HEK293 (cell line): Measurements from ENCODE around the gene XRCC6.

Source experiments
- BCL11B ChIP-seq: fragments of 450-650 bp; formaldehyde crosslinking; IDR thresholded peaks from 2 replicates; pipeline ENCODE4 v1.5.1; 2016; ENCODE audit warnings: low read depth, missing biosample characterization, missing genetic modification characterization
- CTCF ChIP-seq: fragments of 450-650 bp; formaldehyde crosslinking; IDR thresholded peaks from 2 replicates; pipeline ENCODE4 v1.5.1; 2016; ENCODE audit warnings: missing biosample characterization, missing genetic modification characterization
- FEZF1 ChIP-seq: fragments of 450-650 bp; formaldehyde crosslinking; IDR thresholded peaks from 2 replicates; pipeline ENCODE4 v1.5.1; 2016; ENCODE audit warnings: missing biosample characterization, missing genetic modification characterization
- GLI4 ChIP-seq: fragments of 450-650 bp; formaldehyde crosslinking; IDR thresholded peaks from 2 replicates; pipeline ENCODE4 v1.5.1; 2016; ENCODE audit warnings: missing biosample characterization, missing genetic modification characterization
- GLIS1 ChIP-seq: fragments of 450-650 bp; formaldehyde crosslinking; IDR thresholded peaks from 2 replicates; pipeline ENCODE4 v1.5.1; 2016; ENCODE audit warnings: missing biosample characterization, missing genetic modification characterization
- HIC1 ChIP-seq: fragments of 450-650 bp; formaldehyde crosslinking; IDR thresholded peaks from 2 replicates; pipeline ENCODE4 v1.5.1; 2016; ENCODE audit warnings: missing biosample characterization, missing genetic modification characterization
- HOXC10 ChIP-seq: sonication (generic); formaldehyde crosslinking; IDR thresholded peaks from 2 replicates; pipeline ENCODE4 v1.8.1; 2023; ENCODE audit warnings: mild to moderate bottlenecking, missing genetic modification reagents
- KLF9 ChIP-seq: fragments of 450-650 bp; formaldehyde crosslinking; IDR thresholded peaks from 2 replicates; pipeline ENCODE4 v1.5.1; 2016; ENCODE audit warnings: missing biosample characterization, missing genetic modification characterization, low read depth
- MYNN ChIP-seq: fragments of 450-650 bp; formaldehyde crosslinking; IDR thresholded peaks from 2 replicates; pipeline ENCODE4 v1.5.1; 2016; ENCODE audit warnings: missing biosample characterization, missing genetic modification characterization, borderline replicate concordance
- PRDM4 ChIP-seq: fragments of 450-650 bp; formaldehyde crosslinking; IDR thresholded peaks from 2 replicates; pipeline ENCODE4 v1.5.1; 2017; ENCODE audit warnings: missing biosample characterization, missing genetic modification characterization
- SP3 ChIP-seq: fragments of 450-650 bp; formaldehyde crosslinking; IDR thresholded peaks from 2 replicates; pipeline ENCODE4 v1.5.1; 2016; ENCODE audit warnings: missing biosample characterization, missing genetic modification characterization
- WT1 ChIP-seq: fragments of 450-650 bp; formaldehyde crosslinking; IDR thresholded peaks from 2 replicates; pipeline ENCODE4 v1.5.1; 2016; ENCODE audit warnings: missing biosample characterization, missing genetic modification characterization
- ZBTB17 ChIP-seq: fragments of 450-650 bp; formaldehyde crosslinking; IDR thresholded peaks from 2 replicates; pipeline ENCODE4 v1.5.1; 2016; ENCODE audit warnings: missing biosample characterization, missing genetic modification characterization
- ZBTB48 ChIP-seq: fragments of 450-650 bp; formaldehyde crosslinking; IDR thresholded peaks from 2 replicates; pipeline ENCODE4 v1.5.1; 2016; ENCODE audit warnings: missing biosample characterization, missing genetic modification characterization
- ZFP3 ChIP-seq: fragments of 450-650 bp; formaldehyde crosslinking; IDR thresholded peaks from 2 replicates; pipeline ENCODE4 v1.5.1; 2016; ENCODE audit warnings: low read depth, missing biosample characterization, missing genetic modification characterization
- ZFP37 ChIP-seq: fragments of 450-650 bp; formaldehyde crosslinking; IDR thresholded peaks from 2 replicates; pipeline ENCODE4 v1.5.1; 2016; ENCODE audit warnings: missing biosample characterization, missing genetic modification characterization
- ZNF132 ChIP-seq: fragments of 450-650 bp; formaldehyde crosslinking; IDR thresholded peaks from 2 replicates; pipeline ENCODE4 v1.5.1; 2017; ENCODE audit warnings: missing biosample characterization, missing genetic modification characterization, borderline replicate concordance
- ZNF155 ChIP-seq: fragments of 450-650 bp; formaldehyde crosslinking; IDR thresholded peaks from 2 replicates; pipeline ENCODE4 v1.5.1; 2016; ENCODE audit warnings: missing biosample characterization, missing genetic modification characterization
- ZNF175 ChIP-seq: fragments of 450-650 bp; formaldehyde crosslinking; IDR thresholded peaks from 2 replicates; pipeline ENCODE4 v1.5.1; 2016; ENCODE audit warnings: missing biosample characterization, missing genetic modification characterization
- ZNF2 ChIP-seq: fragments of 450-650 bp; formaldehyde crosslinking; IDR thresholded peaks from 2 replicates; pipeline ENCODE4 v1.5.1; 2016; ENCODE audit warnings: missing biosample characterization, missing genetic modification characterization
- ZNF223 ChIP-seq: fragments of 450-650 bp; formaldehyde crosslinking; IDR thresholded peaks from 2 replicates; pipeline ENCODE4 v1.5.1; 2016; ENCODE audit warnings: missing biosample characterization, missing genetic modification characterization
- ZNF239 ChIP-seq: fragments of 450-650 bp; formaldehyde crosslinking; IDR thresholded peaks from 2 replicates; pipeline ENCODE4 v1.5.1; 2016; ENCODE audit warnings: missing biosample characterization, missing genetic modification characterization
- ZNF26 ChIP-seq: fragments of 450-650 bp; formaldehyde crosslinking; IDR thresholded peaks from 2 replicates; pipeline ENCODE4 v1.5.1; 2016; ENCODE audit warnings: missing biosample characterization, missing genetic modification characterization
- ZNF335 ChIP-seq: fragments of 450-650 bp; formaldehyde crosslinking; conservative IDR thresholded peaks from 2 replicates; pipeline ENCODE4 v1.5.1; 2016; ENCODE audit warnings: missing biosample characterization, missing genetic modification characterization
- ZNF426 ChIP-seq: fragments of 450-650 bp; formaldehyde crosslinking; IDR thresholded peaks from 2 replicates; pipeline ENCODE4 v1.5.1; 2017; ENCODE audit warnings: missing biosample characterization, missing genetic modification characterization, mild to moderate bottlenecking, inconsistent platforms, moderate library complexity
- ZNF521 ChIP-seq: fragments of 450-650 bp; formaldehyde crosslinking; IDR thresholded peaks from 2 replicates; pipeline ENCODE4 v1.5.1; 2017; ENCODE audit warnings: missing biosample characterization, mild to moderate bottlenecking, missing genetic modification characterization
- ZNF561 ChIP-seq: fragments of 450-650 bp; IDR thresholded peaks from 2 replicates; pipeline ENCODE4 v1.5.1; 2018; ENCODE audit warnings: missing biosample characterization, missing genetic modification characterization, borderline replicate concordance
- ZNF571 ChIP-seq: fragments of 450-650 bp; formaldehyde crosslinking; IDR thresholded peaks from 2 replicates; pipeline ENCODE4 v1.5.0; 2017; ENCODE audit warnings: missing biosample characterization, missing genetic modification characterization
- ZNF624 ChIP-seq: fragments of 450-650 bp; formaldehyde crosslinking; IDR thresholded peaks from 2 replicates; pipeline ENCODE4 v1.5.1; 2017; ENCODE audit warnings: missing biosample characterization, missing genetic modification characterization
- ZNF768 ChIP-seq: fragments of 450-650 bp; formaldehyde crosslinking; IDR thresholded peaks from 2 replicates; pipeline ENCODE4 v1.5.1; 2018; ENCODE audit warnings: missing biosample characterization, mild to moderate bottlenecking, missing genetic modification characterization
- ZNF830 ChIP-seq: fragments of 450-650 bp; IDR thresholded peaks from 2 replicates; pipeline ENCODE4 v1.5.0; 2018; ENCODE audit warnings: missing biosample characterization, missing genetic modification characterization, low read depth, mild to moderate bottlenecking, moderate library complexity
- ZSCAN30 ChIP-seq: fragments of 450-650 bp; IDR thresholded peaks from 2 replicates; pipeline ENCODE4 v1.5.1; 2018; ENCODE audit warnings: missing biosample characterization, mild to moderate bottlenecking, missing genetic modification characterization, moderate library complexity
- TF ChIP-seq, protein P1 (sequence below): fragments of 450-650 bp; formaldehyde crosslinking; IDR thresholded peaks from 2 replicates; pipeline ENCODE4 v1.5.1; 2017; ENCODE audit warnings: missing biosample characterization, missing genetic modification characterization

The XRCC6 gene

DNA sequence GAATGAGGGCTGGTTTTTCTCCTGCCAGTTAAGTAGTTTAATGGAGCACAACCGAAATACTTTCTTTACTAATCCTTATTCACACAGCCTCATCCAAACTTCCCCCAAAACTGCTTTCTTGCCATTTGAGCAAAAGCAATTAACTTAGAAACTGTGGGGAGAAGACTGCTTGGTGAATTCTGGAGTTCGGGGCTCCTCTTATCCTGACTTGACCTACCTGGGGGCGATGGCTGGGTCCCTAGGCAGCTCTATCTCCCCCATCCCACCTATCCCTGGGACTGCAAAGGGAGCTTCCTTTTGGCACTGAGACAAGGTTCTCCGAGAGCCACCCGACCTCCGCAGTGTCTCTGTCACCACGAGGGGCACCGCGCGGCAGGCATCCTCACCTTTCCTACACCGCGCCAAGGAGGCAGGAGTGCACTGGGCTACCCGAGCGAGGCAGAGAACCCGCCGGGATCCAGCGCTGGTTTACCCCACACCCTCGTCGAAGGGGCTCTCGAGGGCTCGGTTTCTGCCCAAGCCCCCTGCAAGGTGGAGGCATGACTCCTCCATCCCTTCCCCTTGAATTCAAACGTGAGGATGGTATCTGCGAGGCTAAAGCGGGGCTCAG, 1.0 kb upstream of the XRCC6 start (continued):
- 0 out of 2 replicates have a peak, but pooled peaks have one; percentile 12 for TF ChIP-seq PRDM4 (tag by site-specific recombination)
- TF ChIP-seq, protein P1, sequence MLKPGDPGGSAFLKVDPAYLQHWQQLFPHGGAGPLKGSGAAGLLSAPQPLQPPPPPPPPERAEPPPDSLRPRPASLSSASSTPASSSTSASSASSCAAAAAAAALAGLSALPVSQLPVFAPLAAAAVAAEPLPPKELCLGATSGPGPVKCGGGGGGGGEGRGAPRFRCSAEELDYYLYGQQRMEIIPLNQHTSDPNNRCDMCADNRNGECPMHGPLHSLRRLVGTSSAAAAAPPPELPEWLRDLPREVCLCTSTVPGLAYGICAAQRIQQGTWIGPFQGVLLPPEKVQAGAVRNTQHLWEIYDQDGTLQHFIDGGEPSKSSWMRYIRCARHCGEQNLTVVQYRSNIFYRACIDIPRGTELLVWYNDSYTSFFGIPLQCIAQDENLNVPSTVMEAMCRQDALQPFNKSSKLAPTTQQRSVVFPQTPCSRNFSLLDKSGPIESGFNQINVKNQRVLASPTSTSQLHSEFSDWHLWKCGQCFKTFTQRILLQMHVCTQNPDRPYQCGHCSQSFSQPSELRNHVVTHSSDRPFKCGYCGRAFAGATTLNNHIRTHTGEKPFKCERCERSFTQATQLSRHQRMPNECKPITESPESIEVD (tag by site-specific recombination): 0 out of 2 replicates have a peak, but pooled peaks have one; percentile 36
- TF ChIP-seq HOXC10 (CRISPR knock-in tag): no peak
- TF ChIP-seq ZNF132 (tag by site-specific recombination): no peak
- no peak for TF ChIP-seq WT1 (tag by site-specific recombination)
- TF ChIP-seq ZNF624 (tag by site-specific recombination): no peak
- no peak for TF ChIP-seq ZSCAN30
- TF ChIP-seq GLIS1: peak; percentile 41
- TF ChIP-seq ZNF571 (tag by site-specific recombination): no peak
- no peak for TF ChIP-seq ZNF155 (tag by site-specific recombination)
- no peak for TF ChIP-seq BCL11B (tag by site-specific recombination)
- no peak for TF ChIP-seq FEZF1 (tag by site-specific recombination)
- peak; percentile 49; the same call in 1 of the 2 replicates for TF ChIP-seq CTCF (tag by site-specific recombination)
- no peak for TF ChIP-seq ZNF239 (tag by site-specific recombination)
- TF ChIP-seq MYNN: no peak
- 0 out of 2 replicates have a peak, but pooled peaks have one; percentile 9 for TF ChIP-seq ZFP37 (tag by site-specific recombination)
- peak; percentile 36; the same call in 1 of the 2 replicates for TF ChIP-seq HIC1 (tag by site-specific recombination)
- TF ChIP-seq ZBTB17 (tag by site-specific recombination): peak; percentile 88
- TF ChIP-seq ZFP3 (tag by site-specific recombination): no peak
- TF ChIP-seq ZNF223 (tag by site-specific recombination): no peak
- no peak for TF ChIP-seq ZNF830
- TF ChIP-seq ZNF335 (tag by site-specific recombination): peak; percentile 62
- TF ChIP-seq ZNF26 (tag by site-specific recombination): no peak
- TF ChIP-seq ZNF561: no peak
- peak; percentile 40; the same call in 1 of the 2 replicates for TF ChIP-seq ZBTB48 (tag by site-specific recombination)
- TF ChIP-seq ZNF2 (tag by site-specific recombination): no peak
- no peak for TF ChIP-seq SP3 (tag by site-specific recombination)
- TF ChIP-seq KLF9: no peak
- TF ChIP-seq ZNF521: no peak
- no peak for TF ChIP-seq GLI4 (tag by site-specific recombination)
- no peak for TF ChIP-seq ZNF768 (tag by site-specific recombination)
- TF ChIP-seq ZNF175 (tag by site-specific recombination): no peak
- TF ChIP-seq ZNF426 (tag by site-specific recombination): no peak
